IPS-15b (cell line): Measurements from ENCODE around the gene BCCIP.

ENCODE experiments used
- H3K27me3 ChIP-seq: one replicate; pipeline ENCODE4 v1.6.1; 2013; ENCODE audit warnings: low read length; ENCODE audit not compliant: control insufficient read depth, insufficient read depth
- H3K36me3 ChIP-seq: one replicate; pipeline ENCODE4 v1.6.1; 2013; ENCODE audit warnings: low read length; ENCODE audit not compliant: control insufficient read depth, insufficient read depth
- H3K4me1 ChIP-seq: one replicate; pipeline ENCODE4 v1.6.1; 2013; ENCODE audit warnings: mild to moderate bottlenecking, low read length; ENCODE audit not compliant: control insufficient read depth, insufficient read depth
- H3K4me3 ChIP-seq: one replicate; pipeline ENCODE4 v1.5.1; 2013; ENCODE audit warnings: low read depth, low read length
- H3K9ac ChIP-seq: one replicate; pipeline ENCODE4 v1.6.1; 2013; ENCODE audit warnings: low read depth, mild to moderate bottlenecking, low read length
- H3K9me3 ChIP-seq: one replicate; pipeline ENCODE4 v1.6.1; 2013; ENCODE audit warnings: mild to moderate bottlenecking, low read length; ENCODE audit not compliant: control insufficient read depth, insufficient read depth

The BCCIP gene

DNA sequence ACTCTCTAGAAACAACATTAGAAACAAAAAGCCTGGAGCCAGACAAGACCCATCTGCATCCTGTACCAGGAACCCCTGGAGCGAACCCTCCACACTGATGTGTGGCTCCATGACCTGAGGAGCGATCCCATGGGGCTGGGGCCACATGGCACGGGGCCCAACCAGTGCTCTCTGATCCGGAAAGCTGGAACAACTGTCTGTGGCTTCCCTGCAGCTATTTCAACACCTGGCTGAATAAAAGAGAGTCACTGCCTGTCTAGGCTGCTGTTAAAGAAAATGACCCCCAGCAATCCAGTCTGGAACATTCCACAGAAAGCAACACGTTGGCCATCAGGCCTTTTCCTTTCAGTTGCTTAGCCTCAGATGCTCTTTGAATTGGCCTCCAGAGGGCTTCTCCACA is 21.2 kb upstream of the BCCIP start:
- no peak overlapping the region for H3K9ac ChIP-seq
- H3K36me3 ChIP-seq = peaks cover 7% of the 10 kb centered on the region
- no peaks in the 10 kb centered on the region for H3K9me3 ChIP-seq
- no peaks in the 10 kb centered on the region for H3K4me1 ChIP-seq
- no peaks in the 10 kb centered on the region for H3K27me3 ChIP-seq
- no peak overlapping the region for H3K4me3 ChIP-seq

GRCh38 chr10:125802739-125803138 is 20.6 kb upstream of the BCCIP start:
- Histone ChIP-seq H3K9ac (no peak overlapping the region), H3K4me3 (no peak overlapping the region), H3K4me1 (no peaks in the 10 kb centered on the region), H3K9me3 (no peaks in the 10 kb centered on the region), H3K36me3 (peaks cover 7% of the 10 kb centered on the region), H3K27me3 (no peaks in the 10 kb centered on the region)

GRCh38 chr10:125808047-125808446 is 15.3 kb upstream of the BCCIP start:
- no peaks in the 10 kb centered on the region for H3K27me3 ChIP-seq
- no peak overlapping the region for H3K9ac ChIP-seq
- no peaks in the 10 kb centered on the region for H3K9me3 ChIP-seq
- no peaks in the 10 kb centered on the region for H3K4me1 ChIP-seq
- H3K36me3 ChIP-seq = peaks cover 14% of the 10 kb centered on the region
- no peak overlapping the region for H3K4me3 ChIP-seq

DNA sequence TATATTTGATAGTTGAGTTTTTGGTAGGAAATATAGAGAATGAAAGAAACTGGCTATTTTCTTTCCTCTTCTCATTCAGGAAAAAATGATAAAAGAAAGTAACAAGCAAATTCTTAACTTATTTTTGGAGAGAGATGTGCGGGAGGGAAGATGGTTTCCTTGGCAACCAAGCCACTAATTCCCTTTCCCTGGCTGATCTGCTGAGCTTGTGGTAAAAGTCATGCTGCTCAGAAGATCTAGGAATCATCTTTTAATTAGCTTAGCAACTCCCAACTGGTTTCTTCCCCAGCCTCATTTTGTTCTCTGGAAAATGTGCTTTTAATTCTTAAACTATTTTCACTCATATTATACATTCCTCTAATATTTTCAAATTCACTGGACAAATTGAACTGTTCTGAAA is 12.1 kb upstream of the BCCIP start:
- Histone ChIP-seq H3K4me1 (no peaks in the 10 kb centered on the region), H3K9me3 (no peaks in the 10 kb centered on the region), H3K4me3 (no peak overlapping the region), H3K27me3 (no peaks in the 10 kb centered on the region), H3K36me3 (peaks cover 12% of the 10 kb centered on the region), H3K9ac (no peak overlapping the region)

DNA sequence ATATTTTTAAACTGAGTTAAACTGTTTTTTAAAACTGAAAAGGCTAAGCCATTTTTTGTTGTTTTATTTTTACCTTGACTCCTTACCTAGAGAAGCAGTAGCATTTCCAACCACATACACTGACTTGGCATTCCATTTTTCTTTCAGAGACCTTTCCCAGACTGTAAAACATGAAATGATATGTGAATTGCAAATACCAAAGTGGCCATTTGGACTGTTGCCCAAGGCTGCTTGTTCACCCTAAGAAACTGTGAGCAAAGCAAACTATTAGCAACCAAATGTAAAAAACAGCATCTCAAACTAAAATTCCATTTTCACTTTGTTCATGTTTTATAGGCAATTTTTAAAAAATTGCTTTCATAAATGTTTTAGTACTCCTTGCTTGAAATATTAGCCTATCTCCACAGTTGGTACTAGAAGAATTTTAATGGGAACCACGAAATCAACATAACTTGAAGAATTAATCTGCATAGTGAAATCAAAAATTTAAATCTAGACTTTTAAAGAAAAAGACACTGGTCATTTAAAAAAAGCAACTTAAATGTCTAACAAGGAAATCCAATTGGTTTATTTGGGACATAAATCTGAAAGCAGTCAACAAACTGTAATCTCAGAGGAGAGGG is 11.1 kb upstream of the BCCIP start:
- H3K9ac ChIP-seq = no peak overlapping the region
- no peaks in the 10 kb centered on the region for H3K27me3 ChIP-seq
- H3K9me3 ChIP-seq = no peaks in the 10 kb centered on the region
- H3K36me3 ChIP-seq = peaks cover 12% of the 10 kb centered on the region
- no peaks in the 10 kb centered on the region for H3K4me1 ChIP-seq
- H3K4me3 ChIP-seq = no peak overlapping the region

- no peak overlapping the region for H3K9ac ChIP-seq
- peaks cover 9% of the 10 kb centered on the region for H3K36me3 ChIP-seq
Observed at GRCh38 chr10:125815764-125816163, 7.6 kb upstream of the BCCIP start.

DNA sequence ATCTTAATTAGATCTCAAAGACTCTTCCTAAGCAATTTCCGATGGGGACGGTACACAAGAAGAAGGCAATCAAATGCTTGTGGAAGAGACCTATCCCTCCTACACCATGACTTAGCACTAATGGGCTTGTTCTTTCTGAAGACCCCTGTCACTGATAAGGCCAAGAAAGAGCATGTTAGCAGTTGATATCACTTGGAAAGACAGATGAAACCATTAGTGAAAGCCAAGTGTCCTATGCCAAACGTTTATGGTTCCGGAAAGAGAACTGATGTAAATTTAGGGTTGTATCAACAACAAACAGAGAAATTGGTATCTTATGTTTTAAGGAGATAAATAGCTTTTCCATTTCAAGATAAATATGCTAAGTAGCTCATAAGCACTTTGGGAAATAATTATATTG is 6.8 kb upstream of the BCCIP start:
- Histone ChIP-seq H3K27me3 (no peaks in the 10 kb centered on the region), H3K4me1 (no peaks in the 10 kb centered on the region), H3K4me3 (no peak overlapping the region), H3K9ac (no peak overlapping the region), H3K36me3 (peaks cover 6% of the 10 kb centered on the region), H3K9me3 (no peaks in the 10 kb centered on the region)

More at GRCh38 chr10:125815764-125816163, 7.6 kb upstream of the BCCIP start:
- Histone ChIP-seq H3K4me3 (no peak overlapping the region), H3K27me3 (no peaks in the 10 kb centered on the region), H3K4me1 (no peaks in the 10 kb centered on the region), H3K9me3 (no peaks in the 10 kb centered on the region)

DNA sequence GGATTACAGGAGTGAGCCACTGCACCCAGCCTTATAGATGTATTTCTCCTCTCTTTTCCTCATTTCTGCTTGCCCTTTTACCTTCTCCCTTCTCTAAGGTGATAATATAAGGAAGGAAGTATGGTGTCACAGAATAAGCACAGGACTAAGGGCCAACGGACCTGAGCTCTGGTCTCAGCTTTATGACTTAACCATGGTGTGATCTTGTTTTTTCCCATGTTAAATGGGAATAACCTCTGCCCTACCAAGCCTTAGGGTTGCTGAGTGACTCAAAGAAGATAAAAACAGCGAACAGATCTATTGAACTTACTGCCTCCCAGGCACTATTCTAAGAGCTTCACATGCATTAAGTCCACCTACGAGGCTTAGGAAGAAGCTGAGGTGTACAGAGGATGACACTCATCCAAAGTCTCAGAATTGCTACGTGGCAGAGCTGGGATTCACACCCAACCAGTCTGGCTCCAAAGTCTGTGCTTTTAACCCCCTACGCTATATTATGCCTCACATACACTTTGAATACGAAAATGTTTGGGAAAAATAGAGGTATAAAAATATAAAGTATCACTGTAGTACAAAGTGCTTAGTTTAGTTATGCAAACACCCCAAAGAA is 5.9 kb upstream of the BCCIP start:
- Histone ChIP-seq H3K4me1 (no peaks in the 10 kb centered on the region), H3K36me3 (peaks cover 6% of the 10 kb centered on the region), H3K9me3 (no peaks in the 10 kb centered on the region), H3K4me3 (no peak overlapping the region), H3K9ac (no peak overlapping the region), H3K27me3 (no peaks in the 10 kb centered on the region)

DNA sequence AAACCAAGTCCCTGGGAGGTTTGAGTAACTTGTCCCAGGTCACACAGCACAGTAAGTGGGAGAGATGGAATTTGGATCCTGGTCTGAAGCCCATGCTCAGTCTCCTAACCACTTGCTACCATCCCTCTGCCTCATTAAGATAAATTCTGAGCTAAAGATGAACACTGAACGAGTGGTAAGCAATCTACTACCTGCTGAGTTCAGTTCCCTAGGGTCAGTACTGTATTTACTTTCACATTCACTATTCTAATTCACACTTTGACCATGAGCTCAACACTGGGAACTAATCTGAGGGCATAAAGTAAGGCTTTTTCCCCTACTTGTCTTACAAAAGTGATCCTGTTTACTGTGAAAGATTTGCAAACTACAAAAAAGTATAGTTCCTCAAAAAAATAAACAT is 2.6 kb upstream of the BCCIP start:
- Histone ChIP-seq H3K27me3 (no peaks in the 10 kb centered on the region), H3K36me3 (peaks cover 2% of the 10 kb centered on the region), H3K4me3 (no peak overlapping the region), H3K9ac (no peak overlapping the region), H3K4me1 (no peaks in the 10 kb centered on the region), H3K9me3 (no peaks in the 10 kb centered on the region)

DNA sequence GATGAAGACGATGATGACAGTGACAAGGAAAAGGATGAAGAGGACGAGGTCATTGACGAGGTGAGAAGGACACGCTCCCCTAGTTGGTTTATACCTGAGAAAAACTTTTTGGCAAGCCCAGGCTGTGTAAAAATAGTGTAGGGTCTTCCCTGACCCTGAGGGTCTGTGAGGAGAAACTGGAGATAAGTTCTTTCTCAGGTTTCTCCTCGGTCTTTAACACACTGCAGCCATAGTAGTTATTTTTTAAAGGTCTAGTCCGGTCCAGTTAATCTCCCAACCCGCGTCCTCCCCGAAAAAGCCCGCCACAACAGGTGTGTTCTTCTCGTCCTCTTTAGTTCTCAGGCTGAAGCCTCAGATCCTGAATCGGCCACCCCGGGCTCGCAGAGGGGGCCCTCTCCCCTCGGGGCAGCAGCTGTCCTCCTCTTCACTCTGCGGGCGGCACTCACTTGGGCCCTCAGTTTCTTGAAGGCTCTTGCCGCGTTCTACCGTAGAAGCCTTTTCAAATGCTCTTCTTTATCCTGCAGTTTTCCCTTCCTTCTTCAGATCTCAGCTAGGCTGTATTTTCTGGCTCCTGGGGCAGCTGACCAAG is 411 bp downstream of the BCCIP start:
- no peaks in the 10 kb centered on the region for H3K27me3 ChIP-seq
- H3K9ac ChIP-seq = peak overlapping the region; percentile 99
- no peaks in the 10 kb centered on the region for H3K9me3 ChIP-seq
- H3K4me1 ChIP-seq = no peaks in the 10 kb centered on the region
- peaks cover 10% of the 10 kb centered on the region for H3K36me3 ChIP-seq
- H3K4me3 ChIP-seq = peak overlapping the region; percentile 99

- no peaks in the 10 kb centered on the region for H3K4me1 ChIP-seq
- peak overlapping the region; percentile 14 for H3K9ac ChIP-seq
- H3K9me3 ChIP-seq = no peaks in the 10 kb centered on the region
- no peaks in the 10 kb centered on the region for H3K27me3 ChIP-seq
- H3K36me3 ChIP-seq = peaks cover 17% of the 10 kb centered on the region
- H3K4me3 ChIP-seq = peak overlapping the region; percentile 99
Observed at GRCh38 chr10:125824736-125825135, 1.4 kb downstream of the BCCIP start.

- Histone ChIP-seq H3K9me3 (no peaks in the 10 kb centered on the region), H3K9ac (no peak overlapping the region), H3K36me3 (peaks cover 19% of the 10 kb centered on the region), H3K4me1 (no peaks in the 10 kb centered on the region), H3K27me3 (no peaks in the 10 kb centered on the region), H3K4me3 (no peak overlapping the region)
Observed at GRCh38 chr10:125827133-125827532, 3.8 kb downstream of the BCCIP start.
